WI38 (cell line): ENCODE data around the gene LINC01488.

Source experiments
- H3K4me3 ChIP-seq: 2 replicates; pipeline ENCODE4 v1.5.1; 2011; ENCODE audit warnings: low read depth, mild to moderate bottlenecking, control low read depth, low read length
- TF ChIP-seq, protein P1 (sequence below): IDR thresholded peaks from 2 replicates; pipeline ENCODE4 v1.5.1; 2012; ENCODE audit warnings: low read depth, mild to moderate bottlenecking, control low read depth, low read length

LINC01488 gene

GRCh38 chr11:69531071-69531716, 49.7 kb downstream of the LINC01488 start:
- H3K4me3 ChIP-seq = no peak overlapping the region
- TF ChIP-seq, protein P1, sequence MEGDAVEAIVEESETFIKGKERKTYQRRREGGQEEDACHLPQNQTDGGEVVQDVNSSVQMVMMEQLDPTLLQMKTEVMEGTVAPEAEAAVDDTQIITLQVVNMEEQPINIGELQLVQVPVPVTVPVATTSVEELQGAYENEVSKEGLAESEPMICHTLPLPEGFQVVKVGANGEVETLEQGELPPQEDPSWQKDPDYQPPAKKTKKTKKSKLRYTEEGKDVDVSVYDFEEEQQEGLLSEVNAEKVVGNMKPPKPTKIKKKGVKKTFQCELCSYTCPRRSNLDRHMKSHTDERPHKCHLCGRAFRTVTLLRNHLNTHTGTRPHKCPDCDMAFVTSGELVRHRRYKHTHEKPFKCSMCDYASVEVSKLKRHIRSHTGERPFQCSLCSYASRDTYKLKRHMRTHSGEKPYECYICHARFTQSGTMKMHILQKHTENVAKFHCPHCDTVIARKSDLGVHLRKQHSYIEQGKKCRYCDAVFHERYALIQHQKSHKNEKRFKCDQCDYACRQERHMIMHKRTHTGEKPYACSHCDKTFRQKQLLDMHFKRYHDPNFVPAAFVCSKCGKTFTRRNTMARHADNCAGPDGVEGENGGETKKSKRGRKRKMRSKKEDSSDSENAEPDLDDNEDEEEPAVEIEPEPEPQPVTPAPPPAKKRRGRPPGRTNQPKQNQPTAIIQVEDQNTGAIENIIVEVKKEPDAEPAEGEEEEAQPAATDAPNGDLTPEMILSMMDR = no peak

GRCh38 chr11:69531717-69532088, 50.2 kb downstream of the LINC01488 start:
- TF ChIP-seq, protein P1 = no peak
- no peak overlapping the region for H3K4me3 ChIP-seq

- TF ChIP-seq, protein P1 = no peak
- H3K4me3 ChIP-seq = no peak overlapping the region
Measured at GRCh38 chr11:69533296-69534165, 52.1 kb downstream of the LINC01488 start.

DNA sequence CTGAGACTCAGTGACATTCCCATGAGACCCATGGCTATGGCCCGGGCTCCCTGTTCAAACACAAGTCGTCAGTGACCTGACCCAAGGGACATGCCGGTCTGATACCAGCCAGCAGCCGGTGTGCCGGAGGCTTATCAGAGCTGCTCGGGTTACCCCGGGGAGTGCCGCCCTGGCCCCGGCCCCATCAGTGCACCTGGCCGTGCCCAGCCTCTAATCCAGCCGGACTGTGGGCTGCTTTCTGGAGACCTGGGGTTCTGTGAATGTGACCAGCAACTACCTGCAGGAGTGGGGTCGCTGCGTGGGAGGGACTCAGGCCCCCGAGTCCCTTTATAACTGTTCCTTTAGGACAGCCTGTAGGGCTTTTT, 52.7 kb downstream of the LINC01488 start:
- TF ChIP-seq, protein P1 = no peak

GRCh38 chr11:69535908-69536307, 54.4 kb downstream of the LINC01488 start:
- no peak overlapping the region for H3K4me3 ChIP-seq
- TF ChIP-seq, protein P1 = no peak

More for the DNA sequence above, 52.7 kb downstream of the LINC01488 start:
- H3K4me3 ChIP-seq = no peak overlapping the region

DNA sequence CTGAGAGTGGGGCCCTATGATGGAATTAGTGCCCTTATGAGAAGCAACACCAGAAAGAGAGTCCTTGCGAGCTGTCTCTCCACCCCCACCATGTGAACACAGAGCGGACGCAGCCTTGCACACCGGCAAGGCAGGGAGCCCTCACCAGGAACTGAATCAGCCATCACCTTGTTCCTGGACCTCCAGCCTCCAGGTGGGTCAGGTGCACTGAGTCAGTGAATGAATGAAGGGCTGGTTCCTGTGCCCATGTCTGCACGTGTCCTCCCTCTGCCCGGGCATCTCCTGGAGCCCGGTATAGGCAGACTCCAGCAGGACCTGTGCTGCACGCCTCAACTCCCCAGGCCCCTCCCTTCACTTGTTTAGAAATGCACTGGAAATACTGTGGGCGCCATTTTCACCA, 54.9 kb downstream of the LINC01488 start:
- TF ChIP-seq, protein P1 = no peak
- no peak overlapping the region for H3K4me3 ChIP-seq

DNA sequence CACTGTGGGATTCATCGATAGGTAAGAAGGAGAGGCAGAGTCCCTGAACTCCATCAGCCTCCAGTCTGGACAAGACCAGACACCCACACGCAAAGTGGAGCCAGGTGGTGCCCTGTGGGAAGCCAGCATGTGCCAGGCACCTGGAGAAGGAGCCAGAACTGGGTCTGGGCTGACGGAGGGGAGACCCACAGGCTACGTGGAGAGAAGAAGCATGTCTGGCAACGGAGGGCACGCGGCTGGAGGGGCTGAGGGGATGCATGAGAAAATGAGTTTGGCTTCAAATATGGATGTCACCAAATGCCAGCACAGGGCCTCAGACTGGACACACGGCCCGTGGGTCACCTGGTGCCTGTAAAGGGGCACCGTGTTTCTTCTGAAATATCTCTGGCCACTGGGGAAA, 55.7 kb downstream of the LINC01488 start:
- TF ChIP-seq, protein P1 = no peak
- H3K4me3 ChIP-seq = no peak overlapping the region
